ENCODE results near the gene PRRC2C. TPM values are rescaled to one million over a fixed set of nuclear protein-coding genes. Genes with fewer than 3 reads are reported as not detected.
"Not testable (repeated sequence)": the region's sequence is repeated elsewhere in the genome, so short reads cannot be mapped to it uniquely, and the experiment has no call there.

Gene PRRC2C
- total and polyA plus RNA-seq, 5 donors from 2014 or later, result 24.7 to 371 (median 37.5) TPM

DNA sequence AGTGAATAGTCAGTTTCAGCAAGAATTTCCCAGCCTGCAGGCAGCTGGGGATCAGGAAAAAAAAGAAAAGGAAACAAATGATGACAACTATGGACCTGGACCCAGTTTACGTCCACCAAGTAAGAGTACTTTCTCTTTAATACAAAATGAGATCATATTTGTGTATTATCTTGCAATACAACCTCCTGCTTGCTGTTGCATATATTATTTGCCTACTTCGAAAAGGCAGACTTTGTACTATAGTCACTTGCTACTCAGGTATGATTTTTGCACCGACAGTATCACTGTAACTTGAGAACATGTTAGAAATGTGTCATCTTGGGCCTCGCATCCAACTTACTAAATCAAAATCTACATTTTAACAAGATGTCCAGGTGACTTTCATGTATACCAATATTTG, 30.4 kb downstream of the PRRC2C start:
- no peak overlapping the region for H3K4me3 Mint-ChIP-seq
- Histone ChIP-seq H3K27ac (ENCODE audit: insufficient read depth, low read length, poor library complexity, severe bottlenecking) (no peak overlapping the region), H3K36me3 (ENCODE audit: control insufficient read depth, insufficient read depth, low read length) (peaks cover 84% of the 10 kb centered on the region), H3K9me3 (ENCODE audit: control insufficient read depth in 2 of 2, low read length in 2 of 2) (no peaks in the 10 kb centered on the region), H3K27me3 (ENCODE audit: control insufficient read depth, insufficient read depth, low read length) (no peaks in the 10 kb centered on the region), H3K4me3 (ENCODE audit: low read depth, low read length) (no peak overlapping the region), H3K4me1 (ENCODE audit: control insufficient read depth, insufficient read depth, low read length, poor library complexity, severe bottlenecking) (peaks cover 19% of the 10 kb centered on the region)
- ATAC-seq (ENCODE audit: low read depth in 2 of 2), result no peak
- H3K27me3 Mint-ChIP-seq, result no peaks in the 10 kb centered on the region
- H3K27ac Mint-ChIP-seq, result no peak overlapping the region
- peaks cover 51% of the 10 kb centered on the region for H3K36me3 Mint-ChIP-seq
- DNase-seq, result no peak
- H3K4me1 Mint-ChIP-seq, result peaks cover 25 to 41% (median 33%) of the 10 kb centered on the region in 4 donors
- no peaks in the 10 kb centered on the region for H3K9me3 Mint-ChIP-seq

DNA sequence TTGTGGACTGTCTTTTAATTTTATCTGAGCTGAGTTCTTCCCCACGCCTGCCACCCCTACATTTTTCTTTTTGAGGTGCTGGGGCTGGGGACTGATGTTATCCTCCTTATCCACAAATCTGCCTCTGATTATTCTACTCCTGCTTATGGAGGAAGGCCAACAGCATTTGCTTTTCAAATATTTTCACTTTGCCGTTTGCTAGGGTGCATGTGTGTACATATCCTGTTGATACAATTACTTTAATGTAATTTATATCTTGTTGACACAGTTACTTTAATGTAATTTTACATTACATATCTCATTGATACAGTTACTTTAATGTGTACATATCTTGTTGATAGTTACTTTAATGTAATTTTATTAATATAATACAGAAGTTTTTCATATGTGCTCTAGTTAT, 36.2 kb downstream of the PRRC2C start:
- DNase-seq, result no peak
- H3K27me3 ChIP-seq (ENCODE audit: control insufficient read depth, insufficient read depth, low read length), result no peaks in the 10 kb centered on the region
- H3K36me3 ChIP-seq (ENCODE audit: control insufficient read depth, insufficient read depth, low read length), result peaks cover 96% of the 10 kb centered on the region
- Mint-ChIP-seq H3K27me3 (no peaks in the 10 kb centered on the region), H3K4me3 (no peak overlapping the region), H3K36me3 (peaks cover 48% of the 10 kb centered on the region), H3K4me1 (peaks cover 2 to 15% (median 7%) of the 10 kb centered on the region in 4 donors), H3K27ac (no peak overlapping the region), H3K9me3 (no peaks in the 10 kb centered on the region)
- no peaks in the 10 kb centered on the region for H3K4me1 ChIP-seq (ENCODE audit: control insufficient read depth, insufficient read depth, low read length, poor library complexity, severe bottlenecking)
- H3K4me3 ChIP-seq (ENCODE audit: low read depth, low read length), result no peak overlapping the region
- no peaks in the 10 kb centered on the region for H3K9me3 ChIP-seq (ENCODE audit: control insufficient read depth in 2 of 2, low read length in 2 of 2)
- no peak for ATAC-seq (ENCODE audit: low read depth in 2 of 2)
- H3K27ac ChIP-seq (ENCODE audit: insufficient read depth, low read length, poor library complexity, severe bottlenecking), result no peak overlapping the region

DNA sequence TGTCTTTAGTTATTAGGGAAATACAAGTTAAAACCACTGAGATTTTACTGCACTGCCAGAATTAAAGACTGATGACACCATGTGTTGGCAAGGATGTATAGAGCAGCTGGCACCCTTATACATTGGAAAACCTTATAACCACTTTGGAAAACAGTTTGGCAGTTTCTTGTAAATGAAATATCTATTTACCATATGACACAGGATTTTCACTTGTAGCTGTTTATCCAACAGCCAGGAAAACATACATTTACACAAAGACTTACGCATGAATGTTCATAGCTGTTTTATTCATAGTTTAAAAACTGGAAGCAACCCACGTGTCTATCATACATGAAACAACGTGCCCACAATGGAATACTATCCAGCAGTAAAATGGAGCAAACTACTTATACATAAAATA, 45.3 kb downstream of the PRRC2C start:
- H3K9me3 Mint-ChIP-seq, result no peaks in the 10 kb centered on the region
- DNase-seq (no peak), ATAC-seq (ENCODE audit: low read depth in 2 of 2) (no peak)
- no peaks in the 10 kb centered on the region for H3K27me3 Mint-ChIP-seq
- peaks cover 90% of the 10 kb centered on the region for H3K36me3 ChIP-seq (ENCODE audit: control insufficient read depth, insufficient read depth, low read length)
- H3K27me3 ChIP-seq (ENCODE audit: control insufficient read depth, insufficient read depth, low read length), result no peaks in the 10 kb centered on the region
- no peak overlapping the region for H3K4me3 Mint-ChIP-seq
- peaks cover 51% of the 10 kb centered on the region for H3K36me3 Mint-ChIP-seq
- H3K9me3 ChIP-seq (ENCODE audit: control insufficient read depth in 2 of 2, low read length in 2 of 2), result no peaks in the 10 kb centered on the region
- H3K4me1 Mint-ChIP-seq, result peaks cover 8 to 26% (median 16%) of the 10 kb centered on the region in 4 donors
- no peak overlapping the region for H3K4me3 ChIP-seq (ENCODE audit: low read depth, low read length)
- H3K4me1 ChIP-seq (ENCODE audit: control insufficient read depth, insufficient read depth, low read length, poor library complexity, severe bottlenecking), result no peaks in the 10 kb centered on the region
- H3K27ac ChIP-seq (ENCODE audit: insufficient read depth, low read length, poor library complexity, severe bottlenecking), result no peak overlapping the region
- H3K27ac Mint-ChIP-seq, result no peak overlapping the region

DNA sequence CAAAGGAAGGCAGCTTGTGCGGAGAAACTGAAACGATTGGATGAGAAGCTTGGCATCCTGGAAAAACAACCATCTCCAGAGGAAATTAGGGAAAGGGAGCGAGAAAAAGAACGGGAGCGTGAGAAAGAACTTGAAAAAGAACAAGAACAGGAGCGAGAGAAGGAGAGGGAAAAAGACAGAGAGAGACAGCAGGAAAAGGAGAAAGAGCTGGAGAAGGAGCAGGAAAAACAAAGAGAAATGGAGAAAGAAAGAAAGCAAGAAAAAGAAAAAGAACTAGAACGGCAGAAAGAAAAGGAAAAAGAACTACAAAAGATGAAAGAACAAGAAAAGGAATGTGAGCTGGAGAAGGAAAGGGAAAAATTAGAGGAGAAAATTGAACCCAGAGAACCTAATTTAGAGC, 47.2 kb downstream of the PRRC2C start:
- no peaks in the 10 kb centered on the region for H3K9me3 Mint-ChIP-seq
- Histone ChIP-seq H3K27ac (ENCODE audit: insufficient read depth, low read length, poor library complexity, severe bottlenecking) (no peak overlapping the region), H3K36me3 (ENCODE audit: control insufficient read depth, insufficient read depth, low read length) (peaks cover 96% of the 10 kb centered on the region), H3K9me3 (ENCODE audit: control insufficient read depth in 2 of 2, low read length in 2 of 2) (no peaks in the 10 kb centered on the region), H3K4me3 (ENCODE audit: low read depth, low read length) (no peak overlapping the region), H3K4me1 (ENCODE audit: control insufficient read depth, insufficient read depth, low read length, poor library complexity, severe bottlenecking) (no peaks in the 10 kb centered on the region), H3K27me3 (ENCODE audit: control insufficient read depth, insufficient read depth, low read length) (no peaks in the 10 kb centered on the region)
- no peaks in the 10 kb centered on the region for H3K27me3 Mint-ChIP-seq
- H3K27ac Mint-ChIP-seq, result peak overlapping the region in 2 of 3 donors; percentile 68 to 77
- ATAC-seq (ENCODE audit: low read depth in 2 of 2), result no peak
- peaks cover 57% of the 10 kb centered on the region for H3K36me3 Mint-ChIP-seq
- peaks cover 8 to 26% (median 17%) of the 10 kb centered on the region in 4 donors for H3K4me1 Mint-ChIP-seq
- H3K4me3 Mint-ChIP-seq, result no peak overlapping the region
- no peak for DNase-seq

DNA sequence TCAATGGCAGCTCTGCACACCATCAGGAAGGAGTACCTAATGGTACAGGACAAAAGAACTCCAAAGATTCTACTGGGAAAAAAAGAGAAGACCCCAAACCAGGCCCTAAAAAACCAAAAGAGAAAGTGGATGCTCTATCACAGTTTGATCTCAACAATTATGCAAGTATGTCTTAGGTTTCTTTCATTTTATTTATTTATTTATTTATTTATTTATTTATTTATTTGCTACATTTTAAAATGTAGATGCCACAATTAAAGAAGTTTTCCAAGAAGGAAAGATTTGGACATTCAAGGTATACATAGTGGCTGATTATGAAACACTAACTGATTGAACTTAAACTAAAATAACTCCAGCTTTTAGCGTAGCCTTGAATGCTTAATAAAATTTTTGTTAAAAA, 60.2 kb downstream of the PRRC2C start:
- Histone ChIP-seq H3K27me3 (ENCODE audit: control insufficient read depth, insufficient read depth, low read length) (no peaks in the 10 kb centered on the region), H3K4me1 (ENCODE audit: control insufficient read depth, insufficient read depth, low read length, poor library complexity, severe bottlenecking) (no peaks in the 10 kb centered on the region), H3K4me3 (ENCODE audit: low read depth, low read length) (no peak overlapping the region), H3K9me3 (ENCODE audit: control insufficient read depth in 2 of 2, low read length in 2 of 2) (no peaks in the 10 kb centered on the region), H3K36me3 (ENCODE audit: control insufficient read depth, insufficient read depth, low read length) (peaks cover 90% of the 10 kb centered on the region), H3K27ac (ENCODE audit: insufficient read depth, low read length, poor library complexity, severe bottlenecking) (no peak overlapping the region)
- H3K36me3 Mint-ChIP-seq, result peaks cover 55% of the 10 kb centered on the region
- H3K27ac Mint-ChIP-seq, result no peak overlapping the region
- peaks cover under 1 to 16% (median 5%) of the 10 kb centered on the region in 4 donors for H3K4me1 Mint-ChIP-seq
- ATAC-seq (ENCODE audit: low read depth in 2 of 2) (no peak), DNase-seq (no peak)
- no peak overlapping the region for H3K4me3 Mint-ChIP-seq
- peaks cover 0 to 4% (median 0%) of the 10 kb centered on the region in 7 donors for H3K9me3 Mint-ChIP-seq
- no peaks in the 10 kb centered on the region for H3K27me3 Mint-ChIP-seq

DNA sequence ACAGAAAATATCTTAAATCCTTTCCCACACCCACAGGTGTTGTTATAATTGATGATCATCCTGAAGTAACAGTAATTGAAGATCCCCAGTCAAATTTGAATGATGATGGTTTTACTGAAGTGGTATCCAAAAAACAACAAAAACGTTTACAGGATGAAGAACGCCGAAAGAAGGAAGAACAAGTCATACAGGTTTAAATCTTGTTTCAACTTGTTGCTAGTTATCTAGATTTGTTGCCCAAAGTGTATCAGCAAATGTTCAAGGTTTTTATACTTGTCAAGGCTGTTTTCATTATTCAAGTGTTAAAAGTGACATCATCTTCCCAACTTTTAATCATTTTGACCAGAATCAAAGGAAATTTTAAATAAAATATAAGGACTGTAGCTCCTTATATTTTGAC, 64.7 kb downstream of the PRRC2C start:
- no peak overlapping the region for H3K27ac ChIP-seq (ENCODE audit: insufficient read depth, low read length, poor library complexity, severe bottlenecking)
- H3K27ac Mint-ChIP-seq, result peak overlapping the region in 1 of 3 donors; percentile 41
- peaks cover 55% of the 10 kb centered on the region for H3K36me3 ChIP-seq (ENCODE audit: control insufficient read depth, insufficient read depth, low read length)
- H3K9me3 ChIP-seq (ENCODE audit: control insufficient read depth in 2 of 2, low read length in 2 of 2), result no peaks in the 10 kb centered on the region
- peaks cover 0 to 4% (median 0%) of the 10 kb centered on the region in 7 donors for H3K9me3 Mint-ChIP-seq
- H3K4me3 Mint-ChIP-seq, result no peak overlapping the region
- H3K4me1 Mint-ChIP-seq, result peaks cover 15 to 43% (median 33%) of the 10 kb centered on the region in 4 donors
- no peak for DNase-seq
- H3K36me3 Mint-ChIP-seq, result peaks cover 71% of the 10 kb centered on the region
- no peaks in the 10 kb centered on the region for H3K27me3 Mint-ChIP-seq
- no peak for ATAC-seq (ENCODE audit: low read depth in 2 of 2)
- no peaks in the 10 kb centered on the region for H3K4me1 ChIP-seq (ENCODE audit: control insufficient read depth, insufficient read depth, low read length, poor library complexity, severe bottlenecking)
- no peaks in the 10 kb centered on the region for H3K27me3 ChIP-seq (ENCODE audit: control insufficient read depth, insufficient read depth, low read length)
- H3K4me3 ChIP-seq (ENCODE audit: low read depth, low read length), result no peak overlapping the region

DNA sequence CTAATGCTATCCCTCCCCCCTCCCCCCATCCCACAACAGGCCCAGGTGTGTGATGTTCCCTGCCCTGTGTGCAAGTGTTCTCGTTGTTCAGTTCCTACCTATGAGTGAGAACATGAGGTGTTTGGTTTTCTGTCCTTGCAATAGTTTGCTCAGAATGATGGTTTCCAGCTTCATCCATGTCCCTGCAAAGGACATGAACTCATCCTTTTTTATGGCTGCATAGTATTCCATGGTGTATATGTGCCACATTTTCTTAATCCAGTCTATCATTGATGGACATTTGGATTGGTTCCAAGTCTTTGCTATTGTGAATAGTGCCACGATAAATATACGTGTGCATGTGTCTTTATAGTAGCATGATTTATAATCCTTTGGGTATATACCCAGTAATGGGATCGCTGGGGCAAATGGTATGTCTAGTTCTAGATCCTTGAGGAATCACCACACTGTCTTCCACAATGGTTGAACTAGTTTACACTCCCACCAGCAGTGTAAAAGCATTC, 65.3 kb downstream of the PRRC2C start:
- H3K9me3 ChIP-seq (ENCODE audit: control insufficient read depth in 2 of 2, low read length in 2 of 2); H3K27me3 ChIP-seq (ENCODE audit: control insufficient read depth, insufficient read depth, low read length); ATAC-seq (ENCODE audit: low read depth in 2 of 2); H3K27ac Mint-ChIP-seq; H3K27me3 Mint-ChIP-seq; H3K9me3 Mint-ChIP-seq; H3K4me1 ChIP-seq (ENCODE audit: control insufficient read depth, insufficient read depth, low read length, poor library complexity, severe bottlenecking); H3K27ac ChIP-seq (ENCODE audit: insufficient read depth, low read length, poor library complexity, severe bottlenecking); DNase-seq; H3K4me3 Mint-ChIP-seq; H3K4me3 ChIP-seq (ENCODE audit: low read depth, low read length): not testable (repeated sequence)
- Mint-ChIP-seq H3K36me3 (peaks cover 75% of the 10 kb centered on the region), H3K4me1 (peaks cover 15 to 41% (median 34%) of the 10 kb centered on the region in 4 donors)
- peaks cover 56% of the 10 kb centered on the region for H3K36me3 ChIP-seq (ENCODE audit: control insufficient read depth, insufficient read depth, low read length)

DNA sequence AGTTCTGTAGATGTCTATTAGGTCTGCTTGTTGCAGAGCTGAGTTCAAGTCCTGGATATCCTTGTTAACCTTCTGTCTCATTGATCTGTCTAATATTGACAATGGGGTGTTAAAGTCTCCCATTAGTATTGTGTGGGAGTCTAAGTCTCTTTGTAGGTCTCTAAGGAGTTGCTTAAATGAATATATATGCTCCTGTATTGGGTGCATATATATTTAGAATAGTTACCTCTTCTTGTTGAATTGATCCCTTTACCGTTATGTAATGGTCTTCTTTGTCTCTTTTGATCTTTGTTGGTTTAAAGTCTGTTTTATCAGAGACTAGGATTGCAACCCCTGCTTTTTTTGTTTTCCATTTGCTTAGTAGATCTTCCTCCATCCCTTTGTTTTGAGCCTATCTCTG, 68.6 kb downstream of the PRRC2C start:
- H3K9me3 ChIP-seq (ENCODE audit: control insufficient read depth in 2 of 2, low read length in 2 of 2); H3K27ac ChIP-seq (ENCODE audit: insufficient read depth, low read length, poor library complexity, severe bottlenecking); H3K4me3 ChIP-seq (ENCODE audit: low read depth, low read length); H3K9me3 Mint-ChIP-seq; H3K4me1 ChIP-seq (ENCODE audit: control insufficient read depth, insufficient read depth, low read length, poor library complexity, severe bottlenecking); H3K27me3 ChIP-seq (ENCODE audit: control insufficient read depth, insufficient read depth, low read length); H3K27me3 Mint-ChIP-seq; ATAC-seq (ENCODE audit: low read depth in 2 of 2): not testable (repeated sequence)
- H3K4me3 Mint-ChIP-seq, result peak overlapping the region in 1 of 4 donors; percentile 85
- peaks cover 15 to 45% (median 35%) of the 10 kb centered on the region in 4 donors for H3K4me1 Mint-ChIP-seq
- H3K36me3 Mint-ChIP-seq, result peaks cover 84% of the 10 kb centered on the region
- peaks cover 56% of the 10 kb centered on the region for H3K36me3 ChIP-seq (ENCODE audit: control insufficient read depth, insufficient read depth, low read length)
- peak in 1 of 3 donors; percentile 31 for DNase-seq
- H3K27ac Mint-ChIP-seq, result peak overlapping the region in 2 of 3 donors; percentile 45 to 74

Data from CD4-positive, CD25-positive, alpha-beta regulatory T cell (primary cell).